ENCODE data around the gene RNF224. TPM values are rescaled to one million over a fixed set of nuclear protein-coding genes. Genes with fewer than 3 reads are reported as not detected.

The RNF224 gene
- polyA plus RNA-seq, 1 of the 3 experiments (the other 2 are of a cell fraction) = 0.03 TPM

- H3K27ac ChIP-seq (ENCODE audit: low read depth in 2 of 2, low read length in 1 of 2) = no peak overlapping the region
- 98% methylated on average over 15 of the region's 17 CpGs for WGBS (ENCODE audit: low lambda C conversion rate)
- CTCF ChIA-PET = no interaction called here
- no peak overlapping the region for H3K4me2 ChIP-seq
- peaks cover 0 to 60% of the 10 kb centered on the region in 2 experiments for H3K36me3 ChIP-seq (replicated peaks in 1 of 2; ENCODE audit: control insufficient read depth in 1 of 2, insufficient read depth in 2 of 2, low read length in 1 of 2)
- DNase-seq = no peak
- no peak overlapping the region for H2AFZ ChIP-seq (ENCODE audit: low read depth)
- H3K27me3 ChIP-seq (ENCODE audit: insufficient read depth) = no peaks in the 10 kb centered on the region
- no peaks in the 10 kb centered on the region for H3K9me2 ChIP-seq
- H3K4me3 ChIP-seq (ENCODE audit: low read depth in 2 of 2, low read length in 1 of 2) = no peak overlapping the region
- H3K9me3 ChIP-seq = no peaks in the 10 kb centered on the region
- POLR2A ChIA-PET = interaction anchor here (0.7 kb wide), 1 partner anchor 9 kb away, joined by 3 read pairs; no protein-coding TSS in a partner anchor
- H3K79me2 ChIP-seq (ENCODE audit: insufficient read depth) = no peaks in the 10 kb centered on the region
- H3K9ac ChIP-seq = no peak overlapping the region
- TF ChIP-seq EP300 (IDR thresholded peaks at IDR 0.05; ENCODE audit: borderline replicate concordance in 1 of 2, low read depth in 1 of 2, low read length in 1 of 2) (no peak), ELF1 (IDR thresholded peaks at IDR 0.05) (no peak), ZBTB33 (IDR thresholded peaks at IDR 0.05; ENCODE audit: borderline replicate concordance, low read depth) (no peak), TEAD4 (IDR thresholded peaks at IDR 0.05; ENCODE audit: borderline replicate concordance, insufficient read depth) (no peak), USF2 (IDR thresholded peaks at IDR 0.05; ENCODE audit: borderline replicate concordance, low read depth, low read length) (no peak), GATA2 (CRISPR knock-in tag; IDR thresholded peaks at IDR 0.05) (no peak), FOXJ3 (CRISPR knock-in tag; IDR thresholded peaks at IDR 0.05) (no peak)
- no peaks in the 10 kb centered on the region for H3F3A ChIP-seq (replicated peaks; ENCODE audit: insufficient read depth)
- peaks cover 0 to 2% of the 10 kb centered on the region in 2 experiments; a peak in 1 of 4 replicates for H3K4me1 ChIP-seq (ENCODE audit: control insufficient read depth in 1 of 2, insufficient read depth in 2 of 2, low read depth in 1 of 2, low read length in 1 of 2)
- no peaks in the 10 kb centered on the region for H4K20me1 ChIP-seq (ENCODE audit: insufficient read depth)
Measured at GRCh38 chr9:137179761-137180160, 47.5 kb upstream of the RNF224 start.

GRCh38 chr9:137180491-137180890 is 46.8 kb upstream of the RNF224 start:
- CTCF ChIA-PET = interaction anchor here (1.7 kb wide), 1 partner anchor 56 kb away, joined by 5 read pairs; no protein-coding TSS in a partner anchor
- H3F3A ChIP-seq (replicated peaks; ENCODE audit: insufficient read depth) = no peaks in the 10 kb centered on the region
- DNase-seq = no peak

More at GRCh38 chr9:137180491-137180890, 46.8 kb upstream of the RNF224 start:
- H3K4me2 ChIP-seq = no peak overlapping the region
- TF ChIP-seq IRF3 (IDR thresholded peaks at IDR 0.05; ENCODE audit: low read depth, low read length) = no peak
- TF ChIP-seq FOXM1 (IDR thresholded peaks at IDR 0.05; ENCODE audit: low read depth) = no peak
- no peak for TF ChIP-seq CTCF (IDR thresholded peaks at IDR 0.05)
- no peak for TF ChIP-seq TCF12 (IDR thresholded peaks at IDR 0.05)
- no peak for TF ChIP-seq SMC3 (IDR thresholded peaks at IDR 0.05; ENCODE audit: low read depth, low read length)
- no peak for TF ChIP-seq RAD21 (IDR thresholded peaks at IDR 0.05; ENCODE audit: low read length)
- TF ChIP-seq EP300 (IDR thresholded peaks at IDR 0.05; ENCODE audit: borderline replicate concordance in 1 of 2, low read depth in 1 of 2, low read length in 1 of 2) = no peak
- TF ChIP-seq MXI1 (IDR thresholded peaks at IDR 0.05; ENCODE audit: low read depth, low read length) = no peak
- no peak for TF ChIP-seq GATA2 (CRISPR knock-in tag; IDR thresholded peaks at IDR 0.05)
- no peak for TF ChIP-seq USF2 (IDR thresholded peaks at IDR 0.05; ENCODE audit: borderline replicate concordance, low read depth, low read length)
- TF ChIP-seq FOSL2 (IDR thresholded peaks at IDR 0.05; ENCODE audit: borderline replicate concordance, low read depth) = no peak
- no peak for TF ChIP-seq RFX5 (IDR thresholded peaks at IDR 0.05; ENCODE audit: low read length)
- TF ChIP-seq PBX3 (IDR thresholded peaks at IDR 0.05) = no peak
- TF ChIP-seq YY1 (IDR thresholded peaks at IDR 0.05; ENCODE audit: low read depth) = no peak
- no peak for TF ChIP-seq CHD2 (IDR thresholded peaks at IDR 0.05; ENCODE audit: low read length, partially characterized antibody)
- H3K9me2 ChIP-seq = no peaks in the 10 kb centered on the region
- peaks cover 0 to 2% of the 10 kb centered on the region in 2 experiments; a peak in 1 of 4 replicates for H3K4me1 ChIP-seq (ENCODE audit: control insufficient read depth in 1 of 2, insufficient read depth in 2 of 2, low read depth in 1 of 2, low read length in 1 of 2)
- POLR2A ChIA-PET = interaction anchor here (0.7 kb wide), 1 partner anchor 9 kb away, joined by 3 read pairs; no protein-coding TSS in a partner anchor
- H3K9ac ChIP-seq = no peak overlapping the region
- H2AFZ ChIP-seq (ENCODE audit: low read depth) = no peak overlapping the region
- H3K27ac ChIP-seq (ENCODE audit: low read depth in 2 of 2, low read length in 1 of 2) = no peak overlapping the region
- H3K79me2 ChIP-seq (ENCODE audit: insufficient read depth) = no peaks in the 10 kb centered on the region
- no peaks in the 10 kb centered on the region for H4K20me1 ChIP-seq (ENCODE audit: insufficient read depth)
- no peaks in the 10 kb centered on the region for H3K27me3 ChIP-seq (ENCODE audit: insufficient read depth)
- no peaks in the 10 kb centered on the region for H3K9me3 ChIP-seq
- WGBS (ENCODE audit: low lambda C conversion rate) = 90% methylated on average over 5 of the region's 20 CpGs
- no peak overlapping the region for H3K4me3 ChIP-seq (ENCODE audit: low read depth in 2 of 2, low read length in 1 of 2)
- H3K36me3 ChIP-seq (replicated peaks in 1 of 2; ENCODE audit: control insufficient read depth in 1 of 2, insufficient read depth in 2 of 2, low read length in 1 of 2) = peaks cover 0 to 61% of the 10 kb centered on the region in 2 experiments

Data from SK-N-SH (cell line).